GM21367 (cell line): ENCODE data around the gene CDH16.
"Not testable (repeated sequence)": the region's sequence is repeated elsewhere in the genome, so short reads cannot be mapped to it uniquely, and the experiment has no call there.

Experiments used
- ATAC-seq: cut with Tn5 transposase; IDR thresholded peaks from one replicate; pipeline ENCODE4 v1.9.1; 2021; ENCODE audit not compliant: unreplicated experiment

CDH16 gene

GRCh38 chr16:66948134-66948836 lies 29.6 kb upstream of the CDH16 start:
- no peak for ATAC-seq

GRCh38 chr16:66947302-66948065 lies 28.8 kb upstream of the CDH16 start:
- peak; percentile 46 for ATAC-seq

DNA sequence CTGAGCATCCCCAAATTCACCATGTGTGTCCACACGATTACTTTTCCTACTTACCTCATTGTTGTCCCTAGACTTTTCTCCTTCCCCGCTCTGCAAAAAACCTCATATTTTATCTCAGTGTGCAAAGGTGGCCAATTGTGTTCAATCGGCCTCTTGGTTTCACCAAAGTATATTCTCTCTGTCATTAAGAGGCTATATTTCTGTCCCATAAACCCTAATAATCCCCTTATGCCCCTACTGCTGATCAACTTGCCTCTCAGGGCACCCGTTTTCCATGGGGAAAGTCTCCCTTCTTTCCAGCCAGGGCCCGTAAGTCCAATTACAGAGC lies 28.3 kb upstream of the CDH16 start:
- ATAC-seq: no peak

DNA sequence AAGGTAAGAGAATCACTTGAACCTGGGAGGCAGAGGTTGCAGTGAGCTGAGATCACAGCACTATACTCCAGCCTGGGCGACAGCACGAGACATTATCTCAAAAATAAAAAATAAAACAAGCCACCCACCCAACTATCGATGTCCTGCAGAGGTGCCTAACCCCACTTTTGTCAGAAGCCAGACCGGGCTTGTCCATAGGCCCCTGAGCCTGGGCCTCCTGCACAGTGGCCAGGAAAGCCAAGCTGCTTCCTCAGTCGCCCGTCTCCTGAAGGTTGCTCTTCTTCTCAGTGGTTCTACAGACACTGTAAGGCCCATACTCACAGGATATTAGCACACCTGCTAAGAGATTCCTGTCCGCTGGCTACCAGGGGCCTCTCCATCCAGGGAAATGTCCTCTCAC lies 27.9 kb upstream of the CDH16 start:
- ATAC-seq: no peak

GRCh38 chr16:66945939-66946338 lies 27.3 kb upstream of the CDH16 start:
- no peak for ATAC-seq

DNA sequence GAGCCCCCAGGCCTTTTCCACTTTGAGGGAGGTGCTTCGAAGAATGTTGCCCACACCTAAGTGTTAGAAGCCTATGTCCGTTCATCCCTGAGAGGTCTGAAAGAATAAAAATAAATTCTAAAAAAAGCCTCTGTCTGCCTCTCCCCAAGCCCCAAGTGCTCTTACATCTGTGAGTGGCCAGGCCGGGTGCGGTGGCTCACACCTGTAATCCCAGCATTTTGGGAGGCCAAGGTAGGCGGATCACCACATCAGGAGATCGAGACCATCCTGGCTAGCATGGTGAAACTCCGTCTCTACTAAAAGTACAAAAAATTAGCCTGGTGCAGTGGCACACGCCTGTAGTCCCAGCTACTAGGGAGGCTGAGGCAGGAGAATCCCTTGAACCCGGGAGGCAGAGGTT lies 26.3 kb upstream of the CDH16 start:
- not testable (repeated sequence) for ATAC-seq

- no peak for ATAC-seq
These were observed 25.4 kb upstream of the CDH16 start for GRCh38 chr16:66944054-66944441.

- ATAC-seq: no peak
These were observed 24.9 kb upstream of the CDH16 start for GRCh38 chr16:66943426-66944053.

- no peak for ATAC-seq
These were observed 24.3 kb upstream of the CDH16 start for GRCh38 chr16:66942981-66943380.

DNA sequence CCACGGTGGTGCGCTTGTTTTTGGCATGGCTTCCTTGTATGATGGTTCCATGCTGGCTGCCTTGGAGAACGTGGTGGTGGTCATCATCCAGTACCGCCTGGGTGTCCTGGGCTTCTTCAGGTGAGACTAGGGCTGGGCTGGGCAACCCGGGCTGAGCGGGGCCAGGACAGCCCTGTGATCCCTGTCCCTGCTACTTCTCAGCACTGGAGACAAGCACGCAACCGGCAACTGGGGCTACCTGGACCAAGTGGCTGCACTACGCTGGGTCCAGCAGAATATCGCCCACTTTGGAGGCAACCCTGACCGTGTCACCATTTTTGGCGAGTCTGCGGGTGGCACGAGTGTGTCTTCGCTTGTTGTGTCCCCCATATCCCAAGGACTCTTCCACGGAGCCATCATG lies 21.6 kb upstream of the CDH16 start:
- ATAC-seq: no peak

- no peak for ATAC-seq
These were observed 20.7 kb upstream of the CDH16 start for GRCh38 chr16:66939366-66939765.

- ATAC-seq: no peak
These were observed 19.1 kb upstream of the CDH16 start for GRCh38 chr16:66937725-66938337.

DNA sequence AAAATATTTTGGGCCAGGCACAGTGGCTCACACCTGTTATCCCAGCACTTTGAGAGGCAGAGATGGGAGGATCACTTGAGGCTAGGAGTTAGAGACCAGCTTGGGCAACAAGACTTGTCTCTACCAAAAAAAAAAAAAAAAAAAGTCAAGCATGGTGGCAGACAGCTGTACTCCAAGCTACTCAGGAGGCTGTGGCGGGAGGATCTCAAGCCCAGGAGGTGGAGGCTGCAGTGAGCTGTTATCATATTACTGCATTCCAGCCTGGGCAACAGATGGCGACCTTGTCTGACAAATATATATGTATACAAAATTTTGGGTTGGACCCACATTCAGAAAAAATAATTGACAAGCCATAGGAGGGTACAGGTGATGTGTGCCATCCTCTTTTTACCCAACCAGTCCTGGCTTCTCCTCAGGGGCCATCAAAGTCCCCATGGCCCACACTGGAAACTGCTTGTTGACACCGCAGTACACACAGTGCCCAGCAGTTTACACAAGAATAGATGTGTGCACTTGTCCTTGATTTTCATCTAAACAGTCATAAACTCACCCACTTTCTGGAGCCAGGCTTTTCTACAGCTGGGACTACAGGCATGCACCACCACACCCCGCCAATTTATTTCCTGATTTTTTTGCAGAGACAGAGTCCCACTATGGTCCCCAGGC lies 18.3 kb upstream of the CDH16 start:
- no peak for ATAC-seq

DNA sequence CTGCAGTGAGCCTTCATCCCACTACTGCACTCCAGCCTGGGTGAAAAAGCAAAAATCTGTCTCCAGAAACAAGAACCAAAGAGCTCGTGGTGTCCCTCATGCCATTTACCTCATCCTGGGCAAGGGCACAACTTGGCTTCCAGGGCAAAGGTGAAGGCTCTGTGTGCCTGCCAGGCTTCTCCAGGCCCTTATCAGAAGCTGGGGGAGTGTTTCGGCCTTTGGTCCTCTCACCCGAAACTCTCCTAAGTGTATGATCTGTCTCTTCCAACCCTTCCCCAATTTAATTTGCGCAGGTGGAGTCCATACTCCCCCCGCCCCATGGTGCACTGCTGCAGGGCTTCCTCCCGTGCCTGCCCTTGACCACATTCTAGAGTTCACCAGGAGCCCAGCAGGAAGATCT lies 17.8 kb upstream of the CDH16 start:
- no peak for ATAC-seq

DNA sequence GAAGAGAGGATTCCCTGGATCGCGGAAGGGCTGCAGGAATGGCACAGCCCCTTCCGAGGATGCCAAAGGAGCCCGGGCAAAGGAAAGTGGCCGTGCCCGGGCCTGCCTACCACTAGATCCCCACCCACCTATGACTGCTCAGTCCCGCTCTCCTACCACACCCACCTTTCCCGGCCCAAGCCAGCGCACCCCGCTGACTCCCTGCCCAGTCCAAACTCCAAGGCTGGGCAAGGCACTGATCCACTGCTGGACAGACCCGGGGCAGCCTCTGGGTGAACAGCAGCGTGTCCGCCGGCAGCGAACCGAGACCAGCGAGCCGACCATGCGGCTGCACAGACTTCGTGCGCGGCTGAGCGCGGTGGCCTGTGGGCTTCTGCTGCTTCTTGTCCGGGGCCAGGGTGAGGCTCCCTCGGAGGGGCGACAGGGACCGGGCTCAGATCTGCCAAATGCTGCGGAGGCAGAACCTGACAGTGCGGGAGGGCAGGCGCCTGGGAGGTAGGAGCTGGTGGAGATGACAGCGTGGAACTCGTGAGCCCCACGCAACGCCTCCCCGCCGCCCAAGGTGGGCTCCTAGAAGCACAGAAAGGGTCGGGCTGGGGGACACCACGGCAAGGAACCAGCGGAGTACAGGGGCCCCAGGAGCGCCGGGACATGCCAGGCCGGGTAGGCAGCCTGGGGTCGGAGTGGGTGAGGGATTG lies 16.8 kb upstream of the CDH16 start, which contains the start of gene CES2:
Gene CES2, plus strand, starts transcription at position 203 of the 698 bp plus-strand sequence. Its CDS starts 120 bp downstream, at position 323.
- no peak for ATAC-seq

GRCh38 chr16:66934839-66935313 lies 16.2 kb upstream of the CDH16 start:
- not testable (repeated sequence) for ATAC-seq

GRCh38 chr16:66934138-66934838 lies 15.6 kb upstream of the CDH16 start, which contains the start of gene CIAO2B:
CIAO2B (minus strand) TSS chr16:66934402; CDS start chr16:66934364, 38 bp downstream.
- no peak for ATAC-seq

- ATAC-seq: no peak
These were observed 15.1 kb upstream of the CDH16 start for GRCh38 chr16:66933776-66934137.

DNA sequence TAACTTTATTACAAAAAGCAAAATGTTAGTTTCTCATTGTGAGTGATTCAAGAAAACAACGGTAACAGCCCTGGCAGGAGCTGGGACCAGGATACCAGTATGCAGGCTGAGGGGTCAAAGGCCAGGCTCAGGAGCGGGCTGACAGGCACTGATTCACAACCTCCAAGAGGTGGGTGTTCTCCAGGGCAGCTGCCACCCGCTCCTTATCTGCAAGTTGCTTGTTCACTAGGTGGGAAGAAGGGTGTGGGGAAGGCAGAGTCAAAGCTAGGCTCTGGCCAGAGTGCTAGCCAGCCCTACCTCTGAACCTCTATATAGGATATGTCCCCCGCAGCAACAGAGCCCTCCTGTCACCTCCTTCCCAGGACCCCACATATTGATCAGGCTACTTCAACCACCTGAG lies 13.4 kb upstream of the CDH16 start:
- no peak for ATAC-seq

- no peak for ATAC-seq
These were observed 13.0 kb upstream of the CDH16 start for GRCh38 chr16:66931665-66932064.
